HepG2 (cell line): Measurements from ENCODE around the gene ZNF782.

Experiments
- FOSL1 ChIP-seq: sonication (generic); formaldehyde crosslinking; IDR thresholded peaks from 2 replicates; pipeline ENCODE4 v1.9.0; 2021; ENCODE audit warnings: missing genetic modification reagents, borderline replicate concordance
- FOXC1 ChIP-seq: sonication (generic); formaldehyde crosslinking; IDR thresholded peaks from 2 replicates; pipeline ENCODE4 v1.8.0; 2022; ENCODE audit warnings: mild to moderate bottlenecking, missing genetic modification reagents, borderline replicate concordance
- FOXK2 ChIP-seq: fragments of 450-650 bp; IDR thresholded peaks from 2 replicates; pipeline ENCODE4 v1.6.1; 2016
- SSRP1 ChIP-seq: IDR thresholded peaks from 2 replicates; pipeline ENCODE4 v1.6.1; 2016; ENCODE audit warnings: control low read depth
- ZNF501 ChIP-seq: sonication (generic); formaldehyde crosslinking; IDR thresholded peaks from 2 replicates; pipeline ENCODE4 v1.5.1; 2020; ENCODE audit warnings: mild to moderate bottlenecking, moderate library complexity, missing genetic modification reagents
- TF ChIP-seq, protein P1 (sequence below): sonication (generic); formaldehyde crosslinking; IDR thresholded peaks from 2 replicates; pipeline ENCODE4 v1.5.0; 2020; ENCODE audit warnings: mild to moderate bottlenecking, missing genetic modification reagents, moderate library complexity
- TF ChIP-seq, protein P2 (sequence below): sonication (generic); formaldehyde crosslinking; IDR thresholded peaks from 2 replicates; pipeline ENCODE4 v1.4.0; 2020; ENCODE audit warnings: missing genetic modification reagents
- TF ChIP-seq, protein P3 (sequence below): sonication (generic); formaldehyde crosslinking; conservative IDR thresholded peaks from 2 replicates; pipeline ENCODE4 v1.8.0; 2022; ENCODE audit warnings: missing genetic modification reagents

DNA sequence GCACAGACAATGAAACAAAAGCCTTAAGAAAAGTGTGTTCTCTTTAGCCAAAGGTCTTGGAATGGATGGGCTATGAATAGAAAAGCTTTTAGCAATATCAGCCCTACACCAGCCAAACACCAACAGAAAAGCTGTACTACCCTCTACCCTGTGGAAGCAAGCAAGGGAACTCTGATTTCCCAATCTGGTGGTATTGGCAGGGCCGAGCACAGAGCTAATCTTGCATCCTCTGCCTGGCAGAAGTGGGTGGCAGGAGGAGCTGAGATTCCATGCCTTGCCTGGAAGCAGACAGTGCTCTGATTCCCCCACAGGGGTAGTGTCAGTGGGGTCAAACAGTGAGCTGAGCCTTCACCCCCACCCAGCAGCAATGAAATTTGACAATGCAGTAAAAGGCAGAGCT lies 29.6 kb upstream of the ZNF782 start:
- TF ChIP-seq, protein P1, sequence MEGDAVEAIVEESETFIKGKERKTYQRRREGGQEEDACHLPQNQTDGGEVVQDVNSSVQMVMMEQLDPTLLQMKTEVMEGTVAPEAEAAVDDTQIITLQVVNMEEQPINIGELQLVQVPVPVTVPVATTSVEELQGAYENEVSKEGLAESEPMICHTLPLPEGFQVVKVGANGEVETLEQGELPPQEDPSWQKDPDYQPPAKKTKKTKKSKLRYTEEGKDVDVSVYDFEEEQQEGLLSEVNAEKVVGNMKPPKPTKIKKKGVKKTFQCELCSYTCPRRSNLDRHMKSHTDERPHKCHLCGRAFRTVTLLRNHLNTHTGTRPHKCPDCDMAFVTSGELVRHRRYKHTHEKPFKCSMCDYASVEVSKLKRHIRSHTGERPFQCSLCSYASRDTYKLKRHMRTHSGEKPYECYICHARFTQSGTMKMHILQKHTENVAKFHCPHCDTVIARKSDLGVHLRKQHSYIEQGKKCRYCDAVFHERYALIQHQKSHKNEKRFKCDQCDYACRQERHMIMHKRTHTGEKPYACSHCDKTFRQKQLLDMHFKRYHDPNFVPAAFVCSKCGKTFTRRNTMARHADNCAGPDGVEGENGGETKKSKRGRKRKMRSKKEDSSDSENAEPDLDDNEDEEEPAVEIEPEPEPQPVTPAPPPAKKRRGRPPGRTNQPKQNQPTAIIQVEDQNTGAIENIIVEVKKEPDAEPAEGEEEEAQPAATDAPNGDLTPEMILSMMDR (CRISPR knock-in tag), result no peak
- TF ChIP-seq, protein P2, sequence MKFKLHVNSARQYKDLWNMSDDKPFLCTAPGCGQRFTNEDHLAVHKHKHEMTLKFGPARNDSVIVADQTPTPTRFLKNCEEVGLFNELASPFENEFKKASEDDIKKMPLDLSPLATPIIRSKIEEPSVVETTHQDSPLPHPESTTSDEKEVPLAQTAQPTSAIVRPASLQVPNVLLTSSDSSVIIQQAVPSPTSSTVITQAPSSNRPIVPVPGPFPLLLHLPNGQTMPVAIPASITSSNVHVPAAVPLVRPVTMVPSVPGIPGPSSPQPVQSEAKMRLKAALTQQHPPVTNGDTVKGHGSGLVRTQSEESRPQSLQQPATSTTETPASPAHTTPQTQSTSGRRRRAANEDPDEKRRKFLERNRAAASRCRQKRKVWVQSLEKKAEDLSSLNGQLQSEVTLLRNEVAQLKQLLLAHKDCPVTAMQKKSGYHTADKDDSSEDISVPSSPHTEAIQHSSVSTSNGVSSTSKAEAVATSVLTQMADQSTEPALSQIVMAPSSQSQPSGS (CRISPR knock-in tag), result no peak
- TF ChIP-seq FOSL1 (CRISPR knock-in tag) (no peak), FOXK2 (no peak), ZNF501 (CRISPR knock-in tag) (no peak), SSRP1 (CRISPR knock-in tag) (no peak), FOXC1 (CRISPR knock-in tag) (no peak)
- TF ChIP-seq, protein P3, sequence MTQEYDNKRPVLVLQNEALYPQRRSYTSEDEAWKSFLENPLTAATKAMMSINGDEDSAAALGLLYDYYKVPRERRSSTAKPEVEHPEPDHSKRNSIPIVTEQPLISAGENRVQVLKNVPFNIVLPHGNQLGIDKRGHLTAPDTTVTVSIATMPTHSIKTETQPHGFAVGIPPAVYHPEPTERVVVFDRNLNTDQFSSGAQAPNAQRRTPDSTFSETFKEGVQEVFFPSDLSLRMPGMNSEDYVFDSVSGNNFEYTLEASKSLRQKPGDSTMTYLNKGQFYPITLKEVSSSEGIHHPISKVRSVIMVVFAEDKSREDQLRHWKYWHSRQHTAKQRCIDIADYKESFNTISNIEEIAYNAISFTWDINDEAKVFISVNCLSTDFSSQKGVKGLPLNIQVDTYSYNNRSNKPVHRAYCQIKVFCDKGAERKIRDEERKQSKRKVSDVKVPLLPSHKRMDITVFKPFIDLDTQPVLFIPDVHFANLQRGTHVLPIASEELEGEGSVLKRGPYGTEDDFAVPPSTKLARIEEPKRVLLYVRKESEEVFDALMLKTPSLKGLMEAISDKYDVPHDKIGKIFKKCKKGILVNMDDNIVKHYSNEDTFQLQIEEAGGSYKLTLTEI (CRISPR knock-in tag), result no peak
